Measurements from ENCODE around the gene NGDN. TPM values are rescaled to one million over a fixed set of nuclear protein-coding genes. Genes with fewer than 3 reads are reported as not detected.

NGDN gene
- polyA plus RNA-seq, 1 experiment, result 49.8 TPM

GRCh38 chr14:23469906-23470403 lies 452 bp downstream of the NGDN start:
- Histone ChIP-seq H3K27me3 (ENCODE audit: control insufficient read depth, insufficient read depth, low read length) (no peaks in the 10 kb centered on the region), H3K4me3 (ENCODE audit: low read depth, low read length) (peak overlapping the region; percentile 99), H3K9me3 (ENCODE audit: control insufficient read depth, insufficient read depth, low read length) (no peaks in the 10 kb centered on the region), H3K27ac (ENCODE audit: low read depth, low read length) (peak overlapping the region; percentile 81)
- no peak for TF ChIP-seq CTCF (IDR thresholded peaks at IDR 0.05; ENCODE audit: low read depth, low read length)
- ChIA-PET CTCF (interaction anchor here (1.2 to 2.0 kb wide), 4 partner anchors 9 to 93 kb away, joined by 5 to 10 read pairs (median 7); no protein-coding TSS in a partner anchor), POLR2A (no interaction called here)
- DNase-seq (ENCODE audit: low read depth, low spot score), result no peak

- TF ChIP-seq CTCF (IDR thresholded peaks at IDR 0.05; ENCODE audit: low read depth, low read length), result no peak
- ChIA-PET CTCF (interaction anchor here (1.2 to 2.0 kb wide), 4 partner anchors 9 to 92 kb away, joined by 5 to 8 read pairs (median 6); no protein-coding TSS in a partner anchor), POLR2A (no interaction called here)
- Histone ChIP-seq H3K27me3 (ENCODE audit: control insufficient read depth, insufficient read depth, low read length) (no peaks in the 10 kb centered on the region), H3K4me3 (ENCODE audit: low read depth, low read length) (no peak overlapping the region), H3K27ac (ENCODE audit: low read depth, low read length) (no peak overlapping the region), H3K9me3 (ENCODE audit: control insufficient read depth, insufficient read depth, low read length) (no peaks in the 10 kb centered on the region)
- no peak for DNase-seq (ENCODE audit: low read depth, low spot score)
These were observed 1.4 kb downstream of the NGDN start for GRCh38 chr14:23470947-23471346.

- CTCF ChIA-PET, result interaction anchor here (0.6 to 9.8 kb wide), 31 partner anchors 8 to 453 kb away, joined by 3 to 330 read pairs (median 5); partner anchors contain the start of genes NGDN, THTPA and ZFHX2
These were observed 8.7 kb downstream of the NGDN start for GRCh38 chr14:23478109-23478759.

GRCh38 chr14:23481362-23481970 lies 12.0 kb downstream of the NGDN start:
- no peak for DNase-seq (ENCODE audit: low read depth, low spot score)
- Histone ChIP-seq H3K27ac (ENCODE audit: low read depth, low read length) (no peak overlapping the region), H3K4me3 (ENCODE audit: low read depth, low read length) (no peak overlapping the region), H3K9me3 (ENCODE audit: control insufficient read depth, insufficient read depth, low read length) (no peaks in the 10 kb centered on the region), H3K27me3 (ENCODE audit: control insufficient read depth, insufficient read depth, low read length) (no peaks in the 10 kb centered on the region)
- ChIA-PET POLR2A (no interaction called here), CTCF (interaction anchor here (1.4 to 9.8 kb wide), 2 partner anchors 57 to 79 kb away, joined by 3 to 330 read pairs; partner anchors contain the start of gene THTPA)
- no peak for TF ChIP-seq CTCF (IDR thresholded peaks at IDR 0.05; ENCODE audit: low read depth, low read length)

More at GRCh38 chr14:23478109-23478759, 8.7 kb downstream of the NGDN start:
- peak; percentile 78 for TF ChIP-seq CTCF (IDR thresholded peaks at IDR 0.05; ENCODE audit: low read depth, low read length)
- peak; percentile 37 for DNase-seq (ENCODE audit: low read depth, low spot score)
- Histone ChIP-seq H3K27me3 (ENCODE audit: control insufficient read depth, insufficient read depth, low read length) (no peaks in the 10 kb centered on the region), H3K4me3 (ENCODE audit: low read depth, low read length) (no peak overlapping the region), H3K27ac (ENCODE audit: low read depth, low read length) (no peak overlapping the region), H3K9me3 (ENCODE audit: control insufficient read depth, insufficient read depth, low read length) (no peaks in the 10 kb centered on the region)
- POLR2A ChIA-PET, result interaction anchor here (1.0 to 1.9 kb wide), 2 partner anchors 77 to 83 kb away, joined by 3 to 5 read pairs; no protein-coding TSS in a partner anchor

Data from AG04450 (cell line).